K562 (cell line): ENCODE results near the gene DCXR. TPM values are rescaled to one million over a fixed set of nuclear protein-coding genes. Genes with fewer than 3 reads are reported as not detected.

ENCODE experiments used
- ATAC-seq: fragments of 200-7000 bp; cut with Tn5 transposase; 3 replicates; pipeline ENCODE4 v1.9.1; 2020; ENCODE audit warnings: moderate library complexity
- BruUV-seq: library from RNA; stranded (reverse); fragments of 400-500 nt; replicated peaks from 2 replicates; lab custom pipeline; 2021; lab: Mats Ljungman, UMichigan
- CTCF ChIA-PET: fragments of 300-600 bp; formaldehyde crosslinking; extraction: SDS; loops from one replicate; lab custom pipeline; 2021; ENCODE audit warnings: low intra/inter-chr PET ratio; lab: Yijun Ruan, JAX
- POLR2A ChIA-PET: fragments of 300-600, 350-650 bp; sonication (Branson Sonifier 250); formaldehyde crosslinking; extraction: SDS; loops from one replicate; lab custom pipeline; 2021; ENCODE audit warnings: antibody characterized with exemption, inconsistent platforms; lab: Yijun Ruan, JAX
- DNase-seq, 4 experiments: peaks; one replicate each; pipeline versions ENCODE4 v3.0.0 to v3.0.0-alpha.2; 2011 to 2018; ENCODE audit warnings: low spot score in 3 of 4, mixed read lengths in 3 of 4; ENCODE audit errors: extremely low read depth in 1 of 4
- FAIRE-seq: peaks from 2 replicates; lab custom pipeline; 2011; peaks lifted over from hg19 to GRCh38; lab: Jason Lieb, UNC
- H2AFZ ChIP-seq: 2 replicates; pipeline ENCODE4 v1.6.0; 2011; ENCODE audit warnings: low read depth, low read length, control low read depth, inconsistent platforms
- H3K27ac ChIP-seq: fragments of 200-600 bp; 3 replicates; pipeline ENCODE4 v1.8.0; 2011; ENCODE audit warnings: low read depth, mild to moderate bottlenecking, control low read depth, inconsistent platforms, low read length, moderate library complexity, mixed read lengths; ENCODE audit errors: extremely low read depth
- H3K27me3 ChIP-seq, 2 experiments: fragments of 300-600 bp in 1 of 2; 2 replicates in 1 of 2; 3 replicates in 1 of 2; pipeline versions ENCODE4 v1.6.0 to v1.8.0; 2011; ENCODE audit warnings: inconsistent platforms in 2 of 2, low read length in 2 of 2, mild to moderate bottlenecking in 1 of 2, mixed read lengths in 1 of 2, moderate library complexity in 1 of 2; ENCODE audit not compliant: control insufficient read depth in 2 of 2, insufficient read depth in 2 of 2
- H3K36me3 ChIP-seq: fragments of 300-600 bp; 3 replicates; pipeline ENCODE4 v1.8.0; 2011; ENCODE audit warnings: mild to moderate bottlenecking, low read length, inconsistent platforms; ENCODE audit not compliant: control insufficient read depth, insufficient read depth
- H3K4me1 ChIP-seq, 2 experiments: fragments of 200-600 bp in 1 of 2; replicated peaks in 1 of 2; 2 replicates in 1 of 2; 3 replicates in 1 of 2; pipeline versions ENCODE4 v1.5.1 to v1.8.0; 2011; ENCODE audit warnings: inconsistent platforms in 2 of 2, low read length in 2 of 2, mild to moderate bottlenecking in 1 of 2, mixed read lengths in 1 of 2, moderate library complexity in 1 of 2; ENCODE audit not compliant: control insufficient read depth in 2 of 2, insufficient read depth in 2 of 2
- H3K4me2 ChIP-seq: 2 replicates; pipeline ENCODE4 v1.6.1; 2011; ENCODE audit warnings: low read length, control low read depth, inconsistent platforms, mixed read lengths; ENCODE audit not compliant: insufficient read depth
- H3K4me3 ChIP-seq: fragments of 200-600 bp; sonication (generic), shearing (Covaris generic); 2 replicates; pipeline ENCODE4 v1.5.1; 2016; ENCODE audit warnings: control low read depth, inconsistent platforms
- H3K79me2 ChIP-seq: fragments of 200-600 bp; 3 replicates; pipeline ENCODE4 v1.8.0; 2011; ENCODE audit warnings: low read length, inconsistent platforms; ENCODE audit not compliant: control insufficient read depth, insufficient read depth
- H3K9ac ChIP-seq, 2 experiments: 2 replicates each; pipeline versions ENCODE4 v1.6.0 to v1.6.1; 2011; ENCODE audit warnings: low read depth in 2 of 2, low read length in 2 of 2, control low read depth in 1 of 2, inconsistent platforms in 1 of 2, mild to moderate bottlenecking in 1 of 2, mixed read lengths in 1 of 2; ENCODE audit not compliant: insufficient read depth in 1 of 2
- H3K9me1 ChIP-seq: one replicate; pipeline ENCODE4 v1.6.0; 2011; ENCODE audit warnings: inconsistent platforms, mild to moderate bottlenecking, low read length, moderate library complexity; ENCODE audit not compliant: control insufficient read depth, insufficient read depth
- H3K9me3 ChIP-seq: replicated peaks from 2 replicates; pipeline ENCODE4 v1.5.1; 2011; ENCODE audit warnings: low read depth, low read length, inconsistent platforms; ENCODE audit not compliant: control insufficient read depth, insufficient read depth
- H4K20me1 ChIP-seq: replicated peaks from 2 replicates; pipeline ENCODE4 v1.6.1; 2011; ENCODE audit warnings: low read length, inconsistent platforms, mixed read lengths; ENCODE audit not compliant: control insufficient read depth, insufficient read depth
- CBX8 ChIP-seq: fragments of 200-600 bp; sonication (generic); IDR thresholded peaks from 2 replicates; pipeline ENCODE4 v1.6.1; 2012; ENCODE audit warnings: borderline replicate concordance, mixed run types, low read depth, mild to moderate bottlenecking, moderate library complexity, mixed read lengths, low read length, control low read depth, inconsistent platforms; ENCODE audit not compliant: poor library complexity, severe bottlenecking; ENCODE audit errors: extremely low read depth
- POLR2G ChIP-seq: fragments of 200-400 bp; formaldehyde crosslinking; IDR thresholded peaks from 2 replicates; pipeline ENCODE4 v1.6.1; 2017; ENCODE audit warnings: low read depth, mild to moderate bottlenecking, antibody characterized with exemption, low read length, moderate library complexity
- WGBS: fragments of 100-300 bp; shearing (Covaris generic); methylation state at CpG from one replicate; pipeline ENCODE4 v1.1.6; 2016; ENCODE audit warnings: low coverage, mixed read lengths; ENCODE audit not compliant: insufficient coverage; ENCODE audit errors: missing lambda C conversion rate; 5-methylcytosine and 5-hydroxymethylcytosine counted together
- in situ Hi-C: fragments of 300-500 bp; cut with MboI; formaldehyde crosslinking; loops from 4 replicates; pipeline ENCODE4 v1.15.0; 2018; ENCODE audit warnings: inconsistent platforms, mixed read lengths
- intact Hi-C: fragments of 100-400 bp; cut with micrococcal nuclease; formaldehyde crosslinking; loops from 2 replicates; pipeline ENCODE4 v1.14.2; 2022
- polyA plus RNA-seq, 8 experiments: library from polyadenylated mRNA; depleted of rRNA in 4 of 8; stranded (reverse) in 5 of 8; unstranded in 3 of 8; fragments of >200 nt; fragmentation: Nextera tagmentation in 2 of 8; fragmentation: Illumina TruSeq in 1 of 8; extraction: Ambion mirVana in 2 of 8; extraction: Trizol in 1 of 8; gene quantifications; 2 replicates each; pipeline versions ENCODE4 v1.2.1 to v1.2.3, GENCODE V29; 2011 to 2014; ENCODE audit warnings: inconsistent platforms in 1 of 8, missing spikeins in 1 of 8
- total RNA-seq, 7 experiments: library from RNA; depleted of rRNA in 6 of 7; stranded (reverse); fragments of >200 nt in 6 of 7; fragmentation: Illumina TruSeq in 2 of 7; extraction: Trizol in 2 of 7; gene quantifications; 2 replicates each; pipeline versions ENCODE4 v1.2.1 to v1.2.3, GENCODE V29; 2011 to 2021; ENCODE audit warnings: low replicate concordance in 1 of 7
- TF ChIP-seq, protein P1 (sequence below): sonication (generic); formaldehyde crosslinking; IDR thresholded peaks from 2 replicates; pipeline ENCODE4 v1.9.0; 2022; ENCODE audit warnings: mild to moderate bottlenecking, missing genetic modification reagents

Gene DCXR
- total and polyA plus RNA-seq, 9 of the 15 experiments (the other 6 are each of a cell fraction or from before 2014, with no cell fraction given): 21.3 to 274 (median 156) TPM

DNA sequence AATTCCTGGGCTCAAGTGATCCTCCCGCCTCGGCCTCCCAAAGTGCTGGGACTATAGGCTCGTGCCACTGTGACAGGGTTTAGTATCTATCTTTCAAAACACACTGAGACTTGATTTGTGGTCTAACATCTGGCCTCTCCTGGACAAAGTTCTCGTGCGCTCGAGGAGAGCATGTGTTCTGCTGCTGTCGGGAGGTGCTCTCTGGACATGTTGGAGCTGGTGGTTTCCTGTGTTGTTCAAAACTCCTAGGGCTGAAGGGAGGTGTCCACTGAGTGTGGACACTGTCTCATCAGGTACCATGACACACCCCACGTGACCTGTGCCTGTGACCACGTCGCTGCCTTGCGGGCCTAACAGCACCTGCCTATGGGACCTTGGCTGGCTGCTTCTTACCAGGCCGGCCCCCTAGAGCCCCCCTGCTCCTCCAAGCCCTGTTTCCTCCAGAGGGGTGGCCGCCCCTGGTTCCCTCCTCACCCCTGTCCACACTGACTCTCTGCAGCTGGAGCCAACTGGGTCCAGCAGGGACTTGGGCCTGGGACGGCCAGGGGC lies 8.5 kb upstream of the DCXR start:
- CTCF ChIA-PET: no interaction called here
- peak overlapping the region in 1 of 2 experiments; percentile 61; a peak in 1 of 4 replicates for H3K9ac ChIP-seq
- intact Hi-C loops (no loop called here), in situ Hi-C loops (no loop called here)
- no peak overlapping the region for H3K27ac ChIP-seq
- no peak overlapping the region for H3K4me3 ChIP-seq
- H3K9me3 ChIP-seq: no peaks in the 10 kb centered on the region
- H3K79me2 ChIP-seq: peaks cover 8% of the 10 kb centered on the region; the same call in 2 of the 3 replicates
- TF ChIP-seq POLR2G (peak; percentile 27; the same call in 1 of the 2 replicates), CBX8 (no peak)
- TF ChIP-seq, protein P1, sequence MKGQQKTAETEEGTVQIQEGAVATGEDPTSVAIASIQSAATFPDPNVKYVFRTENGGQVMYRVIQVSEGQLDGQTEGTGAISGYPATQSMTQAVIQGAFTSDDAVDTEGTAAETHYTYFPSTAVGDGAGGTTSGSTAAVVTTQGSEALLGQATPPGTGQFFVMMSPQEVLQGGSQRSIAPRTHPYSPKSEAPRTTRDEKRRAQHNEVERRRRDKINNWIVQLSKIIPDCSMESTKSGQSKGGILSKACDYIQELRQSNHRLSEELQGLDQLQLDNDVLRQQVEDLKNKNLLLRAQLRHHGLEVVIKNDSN (CRISPR knock-in tag): peak; percentile 34; the same call in 1 of the 2 replicates
- TF ChIP-seq, all 486 proteins: peak for 2
- Histone ChIP-seq H3K9me1 (peaks cover 2% of the 10 kb centered on the region), H3K36me3 (peaks cover 36% of the 10 kb centered on the region; the same call in 2 of the 3 replicates), H3K27me3 (no peaks in the 10 kb centered on the region), H4K20me1 (no peaks in the 10 kb centered on the region), H3K4me1 (peaks cover 5 to 62% of the 10 kb centered on the region in 2 experiments; a peak in 3 of 5 replicates), H2AFZ (no peak overlapping the region), H3K4me2 (no peak overlapping the region)
- POLR2A ChIA-PET: no interaction called here
- peak; percentile 29 for FAIRE-seq
- DNase-seq: no peak
- no peak; the same call in 2 of the 3 replicates for ATAC-seq
- no TSS peak for BruUV-seq
- WGBS: 61% methylated on average over 14 of the region's 14 CpGs
